Sigmoid colon (tissue), 7 donors: ENCODE results near the gene PRCP. TPM values are rescaled to one million over a fixed set of nuclear protein-coding genes. Genes with fewer than 3 reads are reported as not detected.

Source experiments
- DNase-seq: peaks from one replicate; pipeline ENCODE4 v3.0.0-alpha.2; 2019
- H3K27ac ChIP-seq, 4 donors: fragments of 200-600 bp; sonication (generic); one replicate each; pipeline ENCODE4 v1.5.1; 2016 to 2019; ENCODE audit warnings: mild to moderate bottlenecking in 1 of 4
- H3K27me3 ChIP-seq, 3 donors: fragments of 200-600 bp; sonication (generic); one replicate each; pipeline ENCODE4 v1.5.1; 2019; ENCODE audit warnings: mild to moderate bottlenecking in 1 of 3
- H3K36me3 ChIP-seq, 4 donors: fragments of 200-600 bp; sonication (generic); one replicate each; pipeline ENCODE4 v1.5.1; 2016 to 2019
- H3K4me1 ChIP-seq, 4 donors: fragments of 200-600 bp; sonication (generic); one replicate each; pipeline ENCODE4 v1.5.1; 2017 to 2019
- H3K4me3 ChIP-seq, 4 donors: fragments of 200-600 bp; sonication (generic); one replicate each; pipeline ENCODE4 v1.5.1; 2017 to 2019; ENCODE audit warnings: mild to moderate bottlenecking in 2 of 4, moderate library complexity in 1 of 4
- H3K9me3 ChIP-seq, 4 donors: fragments of 200-600 bp in 3 of 4; sonication (generic) in 3 of 4; one replicate each; pipeline versions ENCODE4 v1.5.1 to v1.6.1; 2013 to 2019
- CTCF ChIP-seq, 4 experiments: fragments of 450-650 bp in 3 of 4; fragments of 200-600 bp in 1 of 4; IDR thresholded peaks; one replicate each; pipeline ENCODE4 v1.5.1; 2016 to 2019; ENCODE audit warnings: antibody characterized with exemption in 4 of 4, mild to moderate bottlenecking in 3 of 4, moderate library complexity in 2 of 4
- EP300 ChIP-seq, 4 donors: sonication (generic); formaldehyde crosslinking; IDR thresholded peaks; one replicate each; pipeline ENCODE4 v1.6.1; 2017; ENCODE audit warnings: antibody characterized with exemption in 4 of 4
- POLR2A ChIP-seq, 2 donors: fragments of 450-650 bp; IDR thresholded peaks; one replicate each; pipeline ENCODE4 v1.6.1; 2016; ENCODE audit warnings: antibody characterized with exemption in 2 of 2, mild to moderate bottlenecking in 2 of 2, moderate library complexity in 2 of 2
- POLR2AphosphoS5 ChIP-seq, 4 donors: sonication (generic); formaldehyde crosslinking; IDR thresholded peaks; one replicate each; pipeline ENCODE4 v1.6.1; 2017; ENCODE audit warnings: antibody characterized with exemption in 4 of 4
- WGBS, 2 donors: extraction: QIAGEN DNeasy Blood & Tissue Kit; methylation state at CpG; one replicate each; pipeline ENCODE4 v1.1.7; 2013; 5-methylcytosine and 5-hydroxymethylcytosine counted together
- intact Hi-C: fragments of 100-400 bp; cut with DNase I; formaldehyde crosslinking; loops from one replicate; pipeline ENCODE4 v1.15.1; 2023
- polyA plus RNA-seq, 3 donors: library from polyadenylated mRNA; stranded (reverse); fragments of 200-250 nt; gene quantifications; one replicate each; pipeline ENCODE4 v1.2.3, GENCODE V29; 2013
- total RNA-seq, 4 donors: library from RNA; depleted of rRNA; stranded (reverse); fragments of >200 nt; gene quantifications; one replicate each; pipeline ENCODE4 v1.1.0, GENCODE V29; 2016
- donor health status: healthy with polysubstance abuse.
- donor health status: Bipolar disorder and iron deficiency.
- donor health status: healthy.

PRCP gene
- total and polyA plus RNA-seq, 7 donors, result 12.6 to 40.2 (median 31.1) TPM

GRCh38 chr11:82854242-82854641, 46.0 kb downstream of the PRCP start:
- no peak for DNase-seq
- H3K36me3 ChIP-seq, result peaks cover 0 to 6% (median 0%) of the 10 kb centered on the region in 4 donors
- H3K27ac ChIP-seq, result no peak overlapping the region
- peaks cover 0 to 11% (median 6%) of the 10 kb centered on the region in 4 donors for H3K4me1 ChIP-seq
- no peak for TF ChIP-seq EP300 (IDR thresholded peaks at IDR 0.05)
- no peak for TF ChIP-seq POLR2A (IDR thresholded peaks at IDR 0.05)
- TF ChIP-seq POLR2AphosphoS5 (IDR thresholded peaks at IDR 0.05), result no peak
- TF ChIP-seq CTCF (IDR thresholded peaks at IDR 0.05), result no peak
- intact Hi-C loops, result no loop called here
- H3K9me3 ChIP-seq, result no peaks in the 10 kb centered on the region
- no peak overlapping the region for H3K4me3 ChIP-seq
- no peaks in the 10 kb centered on the region for H3K27me3 ChIP-seq

GRCh38 chr11:82848829-82849228, 51.4 kb downstream of the PRCP start:
- Histone ChIP-seq H3K36me3 (peaks cover 0 to 9% (median 1%) of the 10 kb centered on the region in 4 donors), H3K27ac (no peak overlapping the region), H3K9me3 (no peaks in the 10 kb centered on the region), H3K4me1 (no peaks in the 10 kb centered on the region), H3K4me3 (no peak overlapping the region), H3K27me3 (no peaks in the 10 kb centered on the region)
- intact Hi-C loops, result no loop called here
- DNase-seq, result no peak
- TF ChIP-seq CTCF (IDR thresholded peaks at IDR 0.05) (no peak), POLR2A (IDR thresholded peaks at IDR 0.05) (no peak), POLR2AphosphoS5 (IDR thresholded peaks at IDR 0.05) (no peak), EP300 (IDR thresholded peaks at IDR 0.05) (no peak)

DNA sequence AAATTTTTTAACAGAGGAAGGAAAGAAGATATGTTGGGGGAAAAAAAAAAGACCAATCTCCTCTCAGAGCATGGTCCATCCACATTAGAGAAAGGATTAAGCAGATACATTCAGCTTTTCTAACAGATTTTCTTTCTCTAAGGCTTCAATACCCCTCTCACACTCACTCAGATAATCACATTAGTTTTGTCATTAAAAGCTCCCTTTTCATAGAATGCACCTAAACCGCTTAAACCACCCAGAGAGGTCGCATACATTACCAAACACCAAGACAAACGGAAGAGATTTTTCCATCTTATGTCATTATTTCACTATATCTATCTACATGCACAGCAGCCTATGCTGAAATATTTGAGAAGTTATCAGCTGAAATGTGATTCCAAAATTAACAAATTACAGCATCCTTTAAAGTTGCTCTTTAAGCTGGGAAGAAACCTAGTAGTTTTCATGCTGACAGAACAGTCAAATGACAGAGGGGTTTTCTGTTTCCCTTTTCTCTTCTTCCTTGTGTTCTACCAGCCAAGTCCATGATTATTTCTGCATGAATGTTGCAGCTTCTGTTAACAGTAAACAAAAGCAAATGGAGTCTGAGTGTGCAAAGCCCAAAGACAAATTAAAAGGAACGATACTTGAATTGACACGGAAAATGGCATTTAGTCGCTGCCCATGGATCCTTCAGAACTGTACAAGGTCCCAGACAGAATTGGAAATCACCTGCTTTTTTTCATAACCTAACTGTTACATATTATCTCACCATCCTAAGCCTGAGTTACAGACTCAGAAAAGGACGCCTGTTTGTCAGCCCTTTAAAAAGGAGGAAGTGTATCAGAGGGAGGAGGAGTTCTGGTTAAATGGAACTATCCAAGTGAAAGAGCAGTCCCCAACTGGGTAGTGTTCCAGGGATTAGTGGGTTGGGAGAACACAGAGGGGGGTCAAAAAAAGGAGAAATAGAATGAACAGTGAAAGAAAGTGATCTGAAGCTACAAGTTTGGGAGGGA, 54.6 kb downstream of the PRCP start:
- no peaks in the 10 kb centered on the region for H3K27me3 ChIP-seq
- intact Hi-C loops, result no loop called here
- H3K4me3 ChIP-seq, result no peak overlapping the region
- peaks cover 0 to 9% (median 1%) of the 10 kb centered on the region in 4 donors for H3K36me3 ChIP-seq
- H3K27ac ChIP-seq, result no peak overlapping the region
- DNase-seq, result no peak
- WGBS, 2 donors, result 85 to 88% methylated on average over 7 of the region's 7 CpGs
- TF ChIP-seq POLR2A (IDR thresholded peaks at IDR 0.05), result no peak
- no peak for TF ChIP-seq EP300 (IDR thresholded peaks at IDR 0.05)
- no peak for TF ChIP-seq CTCF (IDR thresholded peaks at IDR 0.05)
- no peak for TF ChIP-seq POLR2AphosphoS5 (IDR thresholded peaks at IDR 0.05)
- no peaks in the 10 kb centered on the region for H3K4me1 ChIP-seq
- H3K9me3 ChIP-seq, result no peaks in the 10 kb centered on the region

- Histone ChIP-seq H3K27me3 (no peaks in the 10 kb centered on the region), H3K27ac (peak overlapping the region in 1 of 4 donors; percentile 30), H3K4me3 (no peak overlapping the region), H3K9me3 (no peaks in the 10 kb centered on the region), H3K4me1 (no peaks in the 10 kb centered on the region), H3K36me3 (peaks cover 0 to 10% (median 4%) of the 10 kb centered on the region in 4 donors)
- intact Hi-C loops, result no loop called here
- TF ChIP-seq POLR2A (IDR thresholded peaks at IDR 0.05), result no peak
- no peak for TF ChIP-seq EP300 (IDR thresholded peaks at IDR 0.05)
- no peak for TF ChIP-seq POLR2AphosphoS5 (IDR thresholded peaks at IDR 0.05)
- TF ChIP-seq CTCF (IDR thresholded peaks at IDR 0.05), result no peak
- WGBS, 2 donors, result 66 to 84% methylated on average over 6 of the region's 6 CpGs
- DNase-seq, result no peak
These were observed 57.0 kb downstream of the PRCP start for GRCh38 chr11:82843057-82843795.
